Stimulated activated CD8-positive, alpha-beta memory T cell treated with anti-CD3 and anti-CD28 coated beads, Interleukin-7, amount 100 ng/mL, for 24 hours (primary cell): Measurements from ENCODE around the gene PLB1.

ENCODE experiments used
- DNase-seq: peaks from one replicate; pipeline ENCODE4 v3.0.0-alpha.2; 2020; ENCODE audit warnings: low read depth

PLB1 gene

DNA sequence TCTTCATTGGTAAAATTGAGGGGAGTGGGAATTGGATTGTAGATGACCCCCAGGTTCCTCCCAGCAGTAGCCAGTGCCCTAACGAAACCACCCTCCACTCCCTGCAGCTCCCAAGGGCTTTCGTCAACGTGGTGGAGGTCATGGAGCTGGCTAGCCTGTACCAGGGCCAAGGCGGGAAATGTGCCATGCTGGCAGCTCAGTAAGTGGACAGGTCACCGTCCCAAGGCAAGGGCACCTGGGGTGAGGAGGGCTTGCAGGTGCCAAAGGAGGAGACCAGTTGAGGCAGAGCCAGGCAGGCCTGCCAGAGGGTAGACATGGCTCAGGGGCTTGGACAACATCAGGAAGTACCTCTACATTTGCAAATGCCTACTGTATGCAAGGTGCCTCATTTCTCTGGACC is 133.1 kb downstream of the PLB1 start:
- DNase-seq, result no peak

DNA sequence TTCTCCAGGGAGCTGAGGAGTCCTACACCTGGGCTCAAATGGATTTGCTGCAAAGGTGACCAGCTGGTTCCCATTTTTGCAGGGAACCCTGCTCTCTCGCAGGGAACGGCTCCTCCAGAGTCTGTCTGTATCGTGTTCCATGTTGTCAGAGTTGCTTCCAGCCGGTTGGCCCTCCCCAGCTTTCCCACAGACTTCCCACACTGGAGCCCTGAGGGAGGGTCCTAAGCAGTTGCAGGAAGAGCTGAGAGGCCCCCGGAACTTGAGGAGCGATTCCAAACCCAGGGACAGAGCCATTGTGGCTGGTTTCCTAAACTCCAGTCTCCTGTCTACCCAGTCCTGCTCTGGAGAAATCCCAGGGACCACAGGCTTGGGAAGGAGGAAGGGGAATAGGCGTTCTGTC is 134.1 kb downstream of the PLB1 start:
- no peak for DNase-seq

DNA sequence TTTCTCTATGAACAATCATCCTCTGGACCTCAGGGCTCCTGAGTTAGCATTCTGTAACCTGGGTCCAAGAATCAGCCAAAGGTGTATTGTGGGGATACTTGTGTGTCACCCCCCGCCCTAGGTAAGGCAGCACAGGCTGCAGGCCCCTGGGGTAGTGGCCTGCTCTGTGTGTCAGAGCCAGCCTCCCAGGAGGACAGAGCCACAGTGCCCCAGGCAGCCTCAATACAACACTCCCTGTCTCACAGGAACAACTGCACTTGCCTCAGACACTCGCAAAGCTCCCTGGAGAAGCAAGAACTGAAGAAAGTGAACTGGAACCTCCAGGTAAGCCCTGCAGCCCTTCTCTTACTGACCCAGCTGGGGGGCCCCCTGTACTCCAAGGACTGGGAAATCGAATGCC is 134.5 kb downstream of the PLB1 start:
- DNase-seq, result no peak

DNA sequence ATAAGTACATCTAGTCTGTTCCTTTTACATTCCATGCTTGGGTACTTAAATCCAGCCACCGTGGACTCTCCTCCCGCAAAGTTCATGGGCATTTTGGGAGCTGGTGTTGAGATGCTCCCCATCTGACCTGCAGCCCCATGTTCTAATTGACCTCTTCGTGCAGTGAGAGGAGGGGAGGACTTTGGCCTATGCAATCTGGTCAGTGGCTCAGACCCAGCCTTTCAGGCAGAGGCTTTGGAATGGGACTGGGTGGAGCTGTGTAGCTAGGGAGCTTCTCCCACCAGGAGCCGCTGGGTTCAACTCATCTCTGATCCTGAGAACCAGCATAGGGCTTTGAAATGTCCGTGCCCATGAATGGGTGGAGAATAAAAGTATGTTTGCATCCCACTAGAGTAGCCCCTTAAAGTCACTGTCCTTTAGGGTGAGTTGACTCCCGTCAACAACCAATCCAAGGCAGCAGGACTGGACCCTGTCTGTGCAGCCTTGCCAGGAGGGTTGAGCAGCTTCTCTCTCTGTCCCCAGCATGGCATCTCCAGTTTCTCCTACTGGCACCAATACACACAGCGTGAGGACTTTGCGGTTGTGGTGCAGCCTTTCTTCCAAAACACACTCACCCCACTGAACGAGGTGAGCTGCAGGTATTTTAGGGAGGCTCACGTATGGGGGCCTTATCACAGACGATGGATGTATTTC is 135.8 kb downstream of the PLB1 start:
- DNase-seq, result no peak

DNA sequence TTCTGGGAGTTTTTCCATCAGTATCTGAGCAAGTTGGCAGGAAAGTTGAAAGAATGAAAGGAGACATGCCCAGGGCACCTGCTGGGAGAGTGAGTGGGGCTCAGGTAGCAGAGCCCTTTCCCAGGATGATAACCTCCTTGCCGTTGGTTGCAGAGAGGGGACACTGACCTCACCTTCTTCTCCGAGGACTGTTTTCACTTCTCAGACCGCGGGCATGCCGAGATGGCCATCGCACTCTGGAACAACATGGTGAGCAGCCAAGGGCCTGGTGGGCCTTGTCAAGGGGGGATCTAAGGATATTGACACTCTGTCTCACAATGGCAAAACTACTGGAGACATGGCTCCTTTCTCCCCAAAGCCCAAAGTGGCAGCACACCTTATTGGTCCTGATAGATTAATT is 136.9 kb downstream of the PLB1 start:
- DNase-seq, result no peak

DNA sequence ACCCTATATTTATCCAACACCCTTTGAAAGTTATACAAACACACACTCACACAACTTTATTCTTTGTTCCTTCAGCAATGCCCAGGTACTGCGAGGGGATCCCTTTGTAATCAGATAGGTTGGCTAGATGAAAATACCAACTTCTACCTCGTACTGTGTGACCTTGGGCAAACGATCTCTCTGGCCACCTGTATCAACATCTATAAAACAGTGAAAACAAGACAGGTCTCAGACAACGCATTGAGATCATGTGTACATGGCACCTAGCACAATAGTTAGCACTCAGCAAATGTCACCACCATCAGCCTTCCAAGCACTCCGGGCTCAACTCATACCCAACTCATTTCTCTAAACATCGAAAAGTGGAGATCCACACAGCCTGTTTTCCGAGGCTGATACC is 137.3 kb downstream of the PLB1 start:
- DNase-seq, result no peak

DNA sequence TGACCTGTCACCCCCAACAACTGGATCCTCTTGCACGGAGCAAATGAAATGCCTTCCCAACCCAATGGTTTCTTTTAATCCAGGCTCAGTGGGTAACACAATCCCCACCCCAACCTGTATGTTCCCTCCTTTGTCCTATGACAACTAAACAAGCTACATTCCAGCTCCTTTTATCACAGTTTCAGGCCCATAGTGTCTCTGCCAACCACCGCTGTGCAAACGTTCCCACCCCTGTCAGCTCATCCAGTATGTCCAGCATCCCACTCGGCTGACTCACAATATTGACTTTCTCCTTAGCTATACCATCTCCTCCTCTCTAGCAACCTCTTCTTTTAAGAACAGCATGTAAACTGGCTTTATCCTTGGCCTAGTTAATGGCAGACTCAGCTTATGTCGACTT is 137.9 kb downstream of the PLB1 start:
- no peak for DNase-seq

DNA sequence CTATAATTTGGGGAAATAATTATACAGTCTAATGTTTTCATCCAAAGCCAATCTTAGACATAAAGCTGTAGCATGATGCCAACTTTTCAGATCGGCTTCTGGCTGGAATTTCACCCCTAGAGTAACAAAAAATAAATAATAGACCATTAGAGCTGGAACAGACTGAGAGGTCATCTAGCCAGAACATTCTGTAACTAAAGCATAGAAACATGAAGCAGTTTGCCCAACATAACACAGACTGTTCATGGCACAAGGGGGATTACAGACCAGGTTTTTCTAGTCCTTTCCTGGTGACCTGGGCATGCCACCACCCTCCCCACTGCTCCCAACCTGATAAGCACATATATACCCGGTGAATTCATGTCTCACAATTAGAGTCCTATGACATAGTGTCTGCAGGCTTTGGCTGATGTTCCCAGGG is 139.3 kb downstream of the PLB1 start:
- no peak for DNase-seq

DNA sequence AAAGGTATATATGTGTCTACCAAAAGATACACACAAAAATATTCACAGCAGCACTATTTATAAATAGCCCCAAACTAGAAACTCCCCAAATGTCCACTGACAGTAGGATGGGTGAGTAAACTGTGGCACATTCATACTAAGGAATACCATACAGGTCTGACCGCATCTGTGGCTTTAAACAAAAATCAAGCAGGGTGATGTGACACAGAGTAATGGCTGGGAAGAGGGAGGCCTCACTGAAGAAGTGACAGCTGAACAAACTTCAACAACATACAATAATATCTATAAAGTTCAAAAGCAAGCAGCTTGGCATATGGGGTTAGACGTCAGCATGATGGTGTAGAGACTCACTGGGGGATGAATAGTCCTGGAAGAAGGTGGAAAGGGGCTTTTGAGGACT is 140.6 kb downstream of the PLB1 start:
- DNase-seq, result no peak

DNA sequence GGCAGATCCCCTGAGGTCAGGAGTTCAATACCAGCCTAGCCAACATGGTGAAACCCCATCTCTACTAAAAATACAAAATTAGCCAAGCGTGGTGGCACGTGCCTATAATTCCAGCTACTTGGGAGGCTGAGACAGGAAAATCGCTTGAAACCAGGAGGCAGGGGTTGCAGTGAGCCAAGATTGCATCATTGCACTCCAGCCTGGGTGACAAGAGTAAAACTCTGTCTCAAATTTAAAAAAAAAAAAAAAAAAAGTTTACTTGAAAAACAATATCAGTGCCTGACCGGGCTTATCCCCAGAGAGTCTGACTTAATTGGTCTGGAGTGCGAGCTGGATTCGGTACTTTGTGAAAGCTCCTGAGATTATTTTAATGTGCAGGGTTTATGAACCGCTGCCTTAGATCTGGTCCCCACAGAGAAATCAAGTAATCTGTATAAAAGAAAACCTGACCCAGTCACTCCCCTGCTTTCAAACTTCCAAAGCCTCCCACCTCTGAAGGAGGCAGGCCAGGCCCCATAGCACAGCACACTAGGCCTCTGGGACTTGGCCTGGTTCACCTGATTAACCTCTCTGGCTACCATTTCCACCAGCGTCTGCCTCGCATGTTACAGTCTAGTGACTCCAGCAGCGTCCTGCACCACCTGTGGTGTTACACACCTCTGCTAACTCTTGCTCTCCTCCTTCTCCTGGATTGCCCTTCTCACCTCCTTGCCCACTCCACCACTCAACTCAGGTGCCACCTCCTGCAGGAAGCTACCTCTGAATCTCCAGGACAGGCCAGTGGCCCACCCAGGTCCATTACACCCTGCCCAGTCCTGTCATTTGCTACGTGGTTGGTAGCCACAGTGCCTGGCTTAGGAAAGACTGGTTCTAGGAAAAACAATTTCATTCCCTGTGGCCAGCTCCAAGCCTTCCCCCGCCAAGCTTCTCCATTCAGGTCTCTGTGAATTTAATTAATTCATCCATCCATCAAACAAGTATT is 141.5 kb downstream of the PLB1 start:
- no peak for DNase-seq

DNA sequence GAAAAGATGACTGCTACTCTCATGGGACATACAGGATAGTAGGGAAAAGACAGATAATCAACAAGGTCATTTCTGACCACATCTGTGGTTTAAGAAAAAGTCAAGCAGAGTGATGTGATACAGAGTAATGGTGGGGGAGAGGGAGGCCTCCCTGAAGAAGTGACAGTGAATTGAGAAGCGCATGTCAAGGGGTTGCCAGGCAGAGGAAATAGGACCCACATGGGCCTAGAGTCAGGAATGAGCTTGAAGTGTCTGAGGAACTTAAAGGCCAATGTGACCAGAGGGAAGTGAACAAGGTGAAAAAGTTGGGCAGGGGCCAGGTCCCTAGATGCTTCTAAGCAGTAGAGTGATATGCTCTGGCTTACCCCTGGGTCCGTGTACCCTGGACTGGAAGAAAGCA is 142.2 kb downstream of the PLB1 start:
- no peak for DNase-seq

DNA sequence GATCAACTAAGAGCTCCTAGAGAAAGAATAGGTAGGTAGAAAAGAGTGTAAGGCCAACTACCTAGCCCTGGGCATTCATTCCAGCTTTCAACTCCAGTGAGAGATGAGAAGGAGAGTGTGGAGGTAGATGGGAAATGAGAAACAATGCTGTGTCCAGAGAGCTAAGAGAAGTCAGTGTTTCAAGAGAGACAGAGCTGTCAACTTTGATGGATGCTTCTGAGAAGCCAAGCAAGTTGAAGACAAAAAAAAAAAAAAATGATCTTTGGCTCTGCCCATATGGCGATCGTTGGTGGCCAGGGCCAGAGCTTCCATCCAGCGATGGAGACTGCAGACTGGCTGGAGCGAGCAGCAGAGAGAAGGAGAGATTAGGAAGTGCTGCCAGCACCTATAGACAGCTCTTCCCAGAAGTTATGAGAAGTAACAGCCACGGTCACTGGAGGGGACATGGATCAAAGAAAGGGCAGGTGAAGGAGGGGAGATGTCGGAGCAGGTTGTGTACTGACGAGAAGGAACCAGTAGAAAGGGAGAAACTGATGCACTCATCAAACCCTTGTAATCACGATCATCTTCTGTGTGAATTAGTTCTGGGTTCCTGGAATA is 143.3 kb downstream of the PLB1 start:
- DNase-seq, result no peak

DNA sequence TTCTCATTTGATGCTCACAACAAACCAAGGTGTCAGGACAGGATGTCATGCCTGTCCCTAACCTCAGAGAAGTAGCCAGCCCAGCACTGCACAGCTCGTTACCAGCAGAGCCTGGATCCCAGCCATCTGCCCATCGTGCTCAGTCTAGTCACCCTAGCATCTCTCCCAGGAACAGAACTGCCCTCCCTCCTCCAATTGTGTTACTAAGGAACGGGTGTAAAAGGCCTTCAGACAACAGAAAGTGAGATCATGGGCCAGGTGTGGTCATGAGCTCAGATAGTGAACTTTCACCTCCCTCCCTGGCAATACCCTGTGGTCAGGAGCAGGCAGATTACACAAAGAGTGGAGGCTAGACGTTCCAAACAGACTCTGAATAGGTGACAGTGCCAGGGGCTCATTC is 144.0 kb downstream of the PLB1 start:
- DNase-seq, result no peak

DNA sequence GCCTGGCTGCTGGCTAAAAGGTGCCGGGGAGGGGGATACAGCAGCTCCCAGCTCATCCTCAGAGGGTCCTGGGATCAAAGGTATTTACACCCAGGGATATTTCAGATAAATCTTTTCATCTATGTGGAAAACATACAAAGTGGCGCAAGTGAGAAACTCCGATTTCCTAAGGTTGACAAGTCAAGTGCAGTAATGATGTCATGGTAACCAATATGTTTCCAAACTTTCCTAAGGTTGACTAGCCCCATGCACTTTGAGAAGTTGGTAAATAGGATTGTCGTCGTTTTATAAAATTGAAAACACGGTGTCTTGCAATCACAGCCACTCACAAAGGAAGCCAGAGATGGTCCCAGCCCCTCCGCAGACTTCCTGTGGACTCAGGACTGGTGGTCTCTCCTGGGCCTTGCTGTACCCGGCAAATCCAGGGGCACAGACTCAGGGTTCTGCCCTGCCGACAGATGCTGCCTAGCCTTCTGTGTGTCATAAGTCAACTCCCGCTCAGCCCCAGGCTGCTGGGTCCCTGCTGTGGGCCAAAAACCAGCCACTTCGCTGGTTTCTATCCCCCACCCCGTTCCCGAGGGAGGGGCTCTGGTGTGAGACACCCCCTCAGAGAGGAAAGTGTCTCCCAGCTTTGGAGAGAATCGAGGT is 144.5 kb downstream of the PLB1 start:
- DNase-seq, result no peak

DNA sequence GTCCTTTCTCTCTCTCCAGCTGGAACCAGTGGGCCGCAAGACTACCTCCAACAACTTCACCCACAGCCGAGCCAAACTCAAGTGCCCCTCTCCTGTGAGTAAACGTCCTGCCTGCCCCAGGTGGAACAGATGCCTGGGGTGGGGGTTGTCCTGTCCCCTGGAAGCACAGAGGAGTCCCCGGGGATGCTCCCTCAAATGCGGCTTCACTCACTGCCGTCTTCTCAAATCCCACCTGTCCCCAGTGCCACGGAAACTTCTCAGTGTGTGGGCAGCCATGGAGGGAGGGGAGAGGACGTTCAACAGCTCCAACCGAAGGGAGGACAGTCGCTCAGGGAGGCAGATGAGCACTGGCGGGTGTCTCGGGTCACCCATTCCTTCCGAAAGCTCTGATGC is 145.0 kb downstream of the PLB1 start:
- DNase-seq, result no peak

DNA sequence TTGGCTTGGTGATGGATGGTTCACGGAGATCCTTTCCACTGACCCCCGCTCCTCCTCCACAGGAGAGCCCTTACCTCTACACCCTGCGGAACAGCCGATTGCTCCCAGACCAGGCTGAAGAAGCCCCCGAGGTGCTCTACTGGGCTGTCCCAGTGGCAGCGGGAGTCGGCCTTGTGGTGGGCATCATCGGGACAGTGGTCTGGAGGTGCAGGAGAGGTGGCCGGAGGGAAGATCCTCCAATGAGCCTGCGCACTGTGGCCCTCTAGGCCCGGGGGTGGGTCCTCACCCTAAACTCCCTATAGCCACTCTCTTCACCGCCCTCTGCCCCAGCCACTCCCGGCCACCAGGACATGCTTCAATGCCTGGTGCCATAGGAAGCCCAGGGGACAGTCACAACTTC is 146.9 kb downstream of the PLB1 start:
- DNase-seq, result no peak

DNA sequence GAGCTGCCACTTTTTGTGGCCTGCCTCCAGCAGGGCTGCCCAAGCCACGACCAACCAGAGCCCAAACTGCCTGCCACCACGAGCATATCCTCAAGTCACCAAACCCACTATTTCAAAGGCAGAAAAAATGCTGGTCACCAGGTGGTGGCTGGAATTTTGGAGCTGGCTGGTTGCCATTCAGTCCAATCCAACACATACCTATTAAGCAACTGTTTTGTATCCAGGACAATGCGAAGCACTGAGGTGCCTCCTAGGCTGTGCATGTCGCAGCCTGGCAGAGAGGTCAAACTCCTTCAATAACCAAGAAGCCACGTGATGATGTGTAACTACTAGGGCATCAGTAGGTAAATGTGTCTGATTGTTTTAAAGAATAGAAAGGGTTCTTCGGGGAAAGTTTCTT is 147.5 kb downstream of the PLB1 start:
- no peak for DNase-seq

DNA sequence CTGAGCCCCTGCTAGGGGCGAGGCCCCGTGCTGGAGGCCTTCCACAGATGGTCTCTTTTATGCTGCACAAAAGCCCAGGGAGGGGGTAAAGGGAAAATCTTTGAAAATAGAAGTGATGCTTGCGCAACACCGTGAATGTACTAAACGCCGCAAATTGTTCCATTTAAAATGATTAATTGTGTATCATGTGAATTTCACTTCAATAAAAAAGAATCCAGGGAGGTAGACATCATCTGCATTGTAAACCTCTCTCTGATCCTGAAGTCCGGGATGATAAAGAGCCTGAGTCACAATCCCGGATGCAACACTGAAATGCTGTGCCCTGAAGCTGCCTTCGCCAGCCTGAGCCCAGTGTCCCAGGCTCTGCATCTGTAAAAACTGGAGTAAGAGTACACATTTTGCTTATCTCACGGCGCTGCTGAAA is 148.1 kb downstream of the PLB1 start:
- DNase-seq, result no peak

DNA sequence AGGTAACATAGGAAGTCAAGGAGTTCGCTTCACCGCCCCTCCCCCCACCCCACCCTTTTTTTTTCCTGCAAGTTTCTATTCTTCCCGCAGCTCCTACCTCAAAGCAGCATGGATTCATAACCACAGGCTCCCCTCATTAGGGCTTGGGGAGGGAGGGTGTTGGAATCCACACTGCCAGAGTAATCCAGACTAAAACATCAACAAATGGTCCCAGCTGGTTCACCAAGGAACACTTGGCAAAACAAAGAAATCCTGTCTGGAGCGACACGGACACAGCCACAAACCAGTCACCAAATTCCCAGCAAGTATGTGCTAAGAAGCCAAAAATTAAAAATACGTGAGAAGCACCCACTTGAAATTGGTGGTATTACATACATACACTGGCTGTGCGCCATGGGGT is 148.9 kb downstream of the PLB1 start:
- DNase-seq, result no peak

DNA sequence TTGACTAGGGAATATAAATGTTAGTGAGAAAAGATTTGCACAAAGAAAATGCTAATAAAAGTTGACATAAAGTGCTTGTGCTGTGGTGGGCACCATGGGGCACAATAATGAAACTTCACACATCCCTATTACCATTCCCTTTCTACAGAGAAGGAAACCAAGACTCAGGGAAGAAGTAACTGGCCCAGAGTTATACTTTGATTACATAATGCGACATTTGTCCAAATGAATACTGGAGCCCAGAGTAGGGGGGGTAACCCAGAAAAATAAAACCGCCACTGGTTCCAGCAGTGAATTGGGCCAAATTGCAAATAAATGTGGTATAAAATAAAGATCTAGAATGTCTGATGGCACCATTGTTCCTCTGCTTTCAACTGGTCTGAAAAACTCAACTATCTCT is 149.7 kb downstream of the PLB1 start:
- DNase-seq, result no peak

DNA sequence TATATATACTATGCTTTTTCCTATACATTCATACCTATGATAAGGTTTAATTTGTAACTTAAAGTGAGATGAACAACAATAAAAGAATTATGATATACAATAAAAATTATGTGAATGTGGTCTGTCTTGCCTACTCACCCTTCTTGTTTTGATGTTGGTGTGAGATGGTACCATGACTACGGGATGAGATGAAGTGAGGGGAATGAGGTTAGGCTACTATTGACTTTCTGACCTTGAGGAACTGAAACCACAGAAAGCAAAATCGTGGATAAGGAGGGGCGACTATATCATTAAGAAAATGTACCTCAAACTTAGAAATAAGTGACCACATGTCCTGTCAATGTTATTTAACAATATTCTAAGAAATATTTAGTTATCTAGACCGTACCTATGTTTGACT is 151.8 kb downstream of the PLB1 start:
- no peak for DNase-seq

DNA sequence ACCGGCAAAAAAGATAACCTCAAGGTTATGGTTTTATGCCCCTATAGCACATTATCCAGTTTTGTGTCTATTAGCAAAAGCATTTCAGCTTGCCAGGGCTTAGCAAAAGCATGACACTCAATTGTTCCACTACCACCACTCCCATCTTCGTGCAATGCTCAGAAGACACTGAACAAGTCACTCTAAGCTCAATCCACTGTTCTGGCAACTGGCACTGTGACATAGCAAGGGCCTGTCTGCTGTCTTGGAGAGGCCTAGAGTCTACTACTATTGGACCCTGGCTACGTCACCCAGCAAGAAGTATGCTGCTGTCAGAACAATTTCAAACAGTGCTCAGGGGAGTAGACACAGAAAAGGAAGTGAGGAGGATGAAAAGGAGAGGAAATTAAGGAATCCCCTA is 152.3 kb downstream of the PLB1 start:
- DNase-seq, result no peak
